Heart left ventricle (tissue), 16 donors: ENCODE results near the gene MME. TPM values are rescaled to one million over a fixed set of nuclear protein-coding genes. Genes with fewer than 3 reads are reported as not detected.

Source experiments
- ATAC-seq, 4 donors: fragments of 200-7000 bp; cut with Tn5 transposase; one replicate each; pipeline ENCODE4 v1.9.1; 2020 to 2022; ENCODE audit warnings: moderate library complexity in 4 of 4, mild to moderate bottlenecking in 3 of 4, moderate number of reproducible peaks in 1 of 4
- DNase-seq, 5 donors: peaks; one replicate each; pipeline ENCODE4 v3.0.0-alpha.2; 2020
- H3K27ac ChIP-seq, 12 donors: fragments of 200-600 bp; sonication (generic) in 4 of 12; one replicate each; pipeline versions ENCODE4 v1.5.0 to v1.8.0; 2016 to 2022; ENCODE audit warnings: mild to moderate bottlenecking in 2 of 12
- H3K27me3 ChIP-seq, 9 donors: fragments of 200-600 bp; sonication (generic) in 2 of 9; one replicate each; pipeline versions ENCODE4 v1.5.1 to v1.8.0; 2016 to 2022; ENCODE audit warnings: mild to moderate bottlenecking in 3 of 9
- H3K36me3 ChIP-seq, 9 donors: fragments of 200-600 bp; sonication (generic) in 2 of 9; one replicate each; pipeline versions ENCODE4 v1.5.0 to v1.8.0; 2018 to 2022; ENCODE audit warnings: mild to moderate bottlenecking in 2 of 9
- H3K4me1 ChIP-seq, 12 donors: fragments of 200-600 bp; sonication (generic) in 4 of 12; one replicate each; pipeline versions ENCODE4 v1.5.0 to v1.8.0; 2016 to 2022; ENCODE audit warnings: mild to moderate bottlenecking in 3 of 12
- H3K4me3 ChIP-seq, 12 donors: fragments of 200-600 bp; sonication (generic) in 4 of 12; one replicate each; pipeline versions ENCODE4 v1.5.0 to v1.8.0; 2017 to 2022; ENCODE audit warnings: mild to moderate bottlenecking in 9 of 12, moderate library complexity in 4 of 12
- H3K9me3 ChIP-seq, 12 donors: fragments of 200-600 bp; sonication (generic) in 4 of 12; one replicate each; pipeline versions ENCODE4 v1.5.0 to v1.8.0; 2016 to 2022; ENCODE audit warnings: mild to moderate bottlenecking in 1 of 12
- CTCF ChIP-seq, 12 donors: fragments of 200-600 bp; sonication (generic) in 4 of 12; IDR thresholded peaks; one replicate each; pipeline versions ENCODE4 v1.5.0 to v1.8.0; 2018 to 2022; ENCODE audit warnings: antibody characterized with exemption in 12 of 12, mild to moderate bottlenecking in 5 of 12
- POLR2A ChIP-seq, 2 donors: fragments of 450-650 bp; IDR thresholded peaks; one replicate each; pipeline ENCODE4 v1.6.1; 2017; ENCODE audit warnings: antibody characterized with exemption in 2 of 2, mild to moderate bottlenecking in 2 of 2, moderate library complexity in 2 of 2
- WGBS, 4 donors: extraction: QIAGEN DNeasy Blood & Tissue Kit in 2 of 4; methylation state at CpG; one replicate each; pipeline versions ENCODE4 v1.1.5 to v1.1.7; 2013 to 2018; 5-methylcytosine and 5-hydroxymethylcytosine counted together
- intact Hi-C, 10 donors: fragments of 100-400 bp; cut with DNase I; formaldehyde crosslinking; loops; one replicate each; pipeline versions ENCODE4 v1.11.1 to v1.14.2; 2022
- polyA plus RNA-seq, 2 donors: library from polyadenylated mRNA; stranded (reverse); fragments of 200-250 nt; gene quantifications; one replicate each; pipeline ENCODE4 v1.2.3, GENCODE V29; 2013
- total RNA-seq, 9 donors: library from RNA; depleted of rRNA in 2 of 9; stranded (reverse); fragments of >200 nt in 2 of 9; fragmentation: NEBNext Ultra II Directional in 3 of 9; extraction: Animal tissue kit (Norgen Biotek cat#: 25700) in 3 of 9; gene quantifications; one replicate each; pipeline versions ENCODE4 v1.1.0 to v1.2.4, GENCODE V29; 2016 to 2023
- donor health status: ischemic (EF 13 %, LVEDD 7.1; RV severe dilation, severe dysfunction).
- donor health status: healthy with polysubstance abuse.
- donor health status: DM: no; HTN: yes; CAD: no.
- donor health status: DM: no; HTN: no; CAD: no.
- donor health status: ischemic (EF 25% LVEDD 6.9; RV normal size, moderate dysfunction).
- donor health status: ischemic (EF 25% LVEDD 5.7; RV mildly dilated, moderate dysfunction).
- donor health status: healthy.
- donor health status: DM: yes; HTN: yes; CAD: no.
- donor health status: ischemic (EF 35%, LVEDD 5.7; RV mildly dilated, moderate dysfunction).
- donor health status: nonischemic (EF 11% LVEDD 7.7; RV severe dilation, severe dysfunction).
- donor health status: DM: yes; HTN: yes; CAD: no.
- donor health status: PGD.
- donor health status: ischemic (EF 29% LVEDD 5.4; RV normal size, mild dysfunction).
- donor health status: nonischemic (EF 23%, LVEDD 6.1; RV moderate dilation, normal function).

Gene MME
- total and polyA plus RNA-seq, 11 donors: 0.84 to 18.5 (median 5.3) TPM

DNA sequence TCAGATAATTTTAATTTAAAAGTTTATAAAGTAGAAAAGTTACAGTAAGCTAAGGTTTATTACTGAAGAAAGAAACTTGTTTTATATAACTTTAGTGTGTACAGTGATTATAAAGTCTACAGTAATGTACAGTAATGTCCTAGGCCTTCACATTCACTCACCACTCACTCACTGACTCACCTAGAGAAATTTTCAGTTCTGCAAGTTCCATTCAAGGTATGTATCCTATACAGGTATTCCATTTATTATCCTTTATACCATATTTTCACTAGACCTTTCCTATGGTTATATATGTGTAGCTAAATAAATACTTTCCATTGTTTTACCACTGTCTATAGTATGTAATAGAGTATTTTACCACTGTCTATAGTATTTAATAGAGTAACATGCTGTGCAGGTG, 33.2 kb upstream of the MME start:
- intact Hi-C loops: no loop called here
- Histone ChIP-seq H3K27ac (no peak overlapping the region), H3K9me3 (peaks cover 0 to 20% (median 0%) of the 10 kb centered on the region in 12 donors), H3K4me3 (no peak overlapping the region), H3K4me1 (no peaks in the 10 kb centered on the region), H3K36me3 (no peaks in the 10 kb centered on the region), H3K27me3 (no peaks in the 10 kb centered on the region)
- TF ChIP-seq POLR2A (IDR thresholded peaks at IDR 0.05): no peak
- no peak for TF ChIP-seq CTCF (IDR thresholded peaks at IDR 0.05)
- DNase-seq (no peak), ATAC-seq (no peak)

- H3K36me3 ChIP-seq: no peaks in the 10 kb centered on the region
- peaks cover 0 to 27% (median 2%) of the 10 kb centered on the region in 12 donors for H3K9me3 ChIP-seq
- H3K4me3 ChIP-seq: no peak overlapping the region
- intact Hi-C loops: no loop called here
- ATAC-seq (no peak), DNase-seq (no peak)
- no peak overlapping the region for H3K27ac ChIP-seq
- 69 to 95% (median 87%) methylated on average over 3 of the region's 3 CpGs for WGBS, 4 donors
- TF ChIP-seq POLR2A (IDR thresholded peaks at IDR 0.05) (no peak), CTCF (IDR thresholded peaks at IDR 0.05) (no peak)
- H3K27me3 ChIP-seq: no peaks in the 10 kb centered on the region
- no peaks in the 10 kb centered on the region for H3K4me1 ChIP-seq
Observed at GRCh38 chr3:155047672-155048071, 32.4 kb upstream of the MME start.

DNA sequence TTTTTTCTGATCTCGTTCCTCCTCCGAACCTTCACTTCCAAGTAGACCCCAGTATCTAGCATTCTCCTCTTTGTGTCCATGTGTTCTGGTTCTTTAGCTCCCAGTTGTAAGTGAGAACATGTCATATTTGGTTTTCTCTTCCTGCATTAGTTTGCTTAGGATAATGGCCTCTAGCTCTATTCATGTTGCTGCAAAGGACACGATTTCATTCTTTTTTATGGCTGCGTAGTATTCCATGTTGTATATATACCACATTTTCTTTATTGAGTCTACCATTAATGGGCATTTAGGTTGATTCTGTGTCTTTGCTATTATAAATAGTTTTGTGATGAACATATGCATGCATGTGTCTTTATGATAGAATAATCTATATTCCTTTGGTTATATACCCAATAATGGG, 30.2 kb upstream of the MME start:
- H3K4me3 ChIP-seq: no peak overlapping the region
- no peaks in the 10 kb centered on the region for H3K36me3 ChIP-seq
- 94 to 96% (median 94%) methylated on average over 4 of the region's 4 CpGs for WGBS, 4 donors
- no peak for DNase-seq
- no peaks in the 10 kb centered on the region for H3K27me3 ChIP-seq
- TF ChIP-seq POLR2A (IDR thresholded peaks at IDR 0.05) (no peak), CTCF (IDR thresholded peaks at IDR 0.05) (no peak)
- H3K9me3 ChIP-seq: peaks cover 0 to 33% (median 2%) of the 10 kb centered on the region in 12 donors
- intact Hi-C loops: no loop called here
- H3K27ac ChIP-seq: no peak overlapping the region
- ATAC-seq: no peak
- no peaks in the 10 kb centered on the region for H3K4me1 ChIP-seq

GRCh38 chr3:155052470-155052869, 27.6 kb upstream of the MME start:
- H3K27ac ChIP-seq: no peak overlapping the region
- 63 to 66% (median 64%) methylated on average over 2 of the region's 2 CpGs for WGBS, 4 donors
- peaks cover 0 to 33% (median 2%) of the 10 kb centered on the region in 12 donors for H3K9me3 ChIP-seq
- DNase-seq (no peak), ATAC-seq (no peak)
- H3K36me3 ChIP-seq: no peaks in the 10 kb centered on the region
- TF ChIP-seq POLR2A (IDR thresholded peaks at IDR 0.05) (no peak), CTCF (IDR thresholded peaks at IDR 0.05) (no peak)
- intact Hi-C loops: no loop called here
- H3K4me3 ChIP-seq: no peak overlapping the region
- H3K27me3 ChIP-seq: no peaks in the 10 kb centered on the region
- no peaks in the 10 kb centered on the region for H3K4me1 ChIP-seq
